ENCODE data around the gene SMC1B. TPM values are rescaled to one million over a fixed set of nuclear protein-coding genes. Genes with fewer than 3 reads are reported as not detected.
"Not testable (repeated sequence)": the region's sequence is repeated elsewhere in the genome, so short reads cannot be mapped to it uniquely, and the experiment has no call there.

SMC1B gene
- total RNA-seq, 1 donor from 2014 or later, result not detected

GRCh38 chr22:45438336-45438735, 24.9 kb upstream of the SMC1B start:
- Mint-ChIP-seq H3K36me3 (no peaks in the 10 kb centered on the region), H3K4me1 (peaks cover 26% of the 10 kb centered on the region), H3K27me3 (ENCODE audit: low read depth) (no peaks in the 10 kb centered on the region), H3K4me3 (no peak overlapping the region), H3K27ac (no peak overlapping the region), H3K9me3 (no peaks in the 10 kb centered on the region)
- no peak for TF ChIP-seq CTCF (IDR thresholded peaks at IDR 0.05; ENCODE audit: unreplicated experiment)
- no peak for DNase-seq (ENCODE audit: low spot score in 2 of 2, unreplicated experiment in 2 of 2)

- H3K9me3 Mint-ChIP-seq; H3K4me3 Mint-ChIP-seq; DNase-seq (ENCODE audit: low spot score in 2 of 2, unreplicated experiment in 2 of 2); H3K27ac Mint-ChIP-seq; H3K36me3 Mint-ChIP-seq; H3K27me3 Mint-ChIP-seq (ENCODE audit: low read depth): not testable (repeated sequence)
- H3K4me1 Mint-ChIP-seq, result peaks cover 18% of the 10 kb centered on the region
These were observed 23.6 kb upstream of the SMC1B start for GRCh38 chr22:45436871-45437517.

- peak; percentile 69 to 92 for DNase-seq (ENCODE audit: low spot score in 2 of 2, unreplicated experiment in 2 of 2)
- H3K4me3 Mint-ChIP-seq, result no peak overlapping the region
- peak overlapping the region; percentile 60 for H3K27ac Mint-ChIP-seq
- H3K9me3 Mint-ChIP-seq, result no peaks in the 10 kb centered on the region
- H3K27me3 Mint-ChIP-seq (ENCODE audit: low read depth), result no peaks in the 10 kb centered on the region
- H3K4me1 Mint-ChIP-seq, result peaks cover 10% of the 10 kb centered on the region
- TF ChIP-seq CTCF (IDR thresholded peaks at IDR 0.05; ENCODE audit: unreplicated experiment), result peak; percentile 96
- H3K36me3 Mint-ChIP-seq, result no peaks in the 10 kb centered on the region
These were observed 22.2 kb upstream of the SMC1B start for GRCh38 chr22:45435544-45436139.

GRCh38 chr22:45434981-45435380, 21.6 kb upstream of the SMC1B start:
- no peak for TF ChIP-seq CTCF (IDR thresholded peaks at IDR 0.05; ENCODE audit: unreplicated experiment)
- Mint-ChIP-seq H3K36me3 (no peaks in the 10 kb centered on the region), H3K27me3 (ENCODE audit: low read depth) (no peaks in the 10 kb centered on the region), H3K4me1 (peaks cover 9% of the 10 kb centered on the region), H3K4me3 (no peak overlapping the region), H3K9me3 (no peaks in the 10 kb centered on the region), H3K27ac (peak overlapping the region; percentile 60)
- no peak for DNase-seq (ENCODE audit: low spot score in 2 of 2, unreplicated experiment in 2 of 2)

GRCh38 chr22:45430871-45431270, 17.5 kb upstream of the SMC1B start:
- Mint-ChIP-seq H3K27ac (no peak overlapping the region), H3K4me3 (no peak overlapping the region), H3K36me3 (no peaks in the 10 kb centered on the region), H3K4me1 (peaks cover 9% of the 10 kb centered on the region), H3K9me3 (peaks cover 8% of the 10 kb centered on the region), H3K27me3 (ENCODE audit: low read depth) (no peaks in the 10 kb centered on the region)
- DNase-seq (ENCODE audit: low spot score in 2 of 2, unreplicated experiment in 2 of 2), result no peak
- TF ChIP-seq CTCF (IDR thresholded peaks at IDR 0.05; ENCODE audit: unreplicated experiment), result no peak

- Mint-ChIP-seq H3K27me3 (ENCODE audit: low read depth) (no peaks in the 10 kb centered on the region), H3K36me3 (no peaks in the 10 kb centered on the region), H3K4me3 (no peak overlapping the region), H3K27ac (no peak overlapping the region), H3K9me3 (peaks cover 8% of the 10 kb centered on the region), H3K4me1 (peaks cover 2% of the 10 kb centered on the region)
- DNase-seq (ENCODE audit: low spot score in 2 of 2, unreplicated experiment in 2 of 2), result no peak
- TF ChIP-seq CTCF (IDR thresholded peaks at IDR 0.05; ENCODE audit: unreplicated experiment), result no peak
These were observed 16.8 kb upstream of the SMC1B start for GRCh38 chr22:45429981-45430775.

Data from mesothelial cell of epicardium (in vitro differentiated cells).